ENCODE measurements around the gene ADSL.
A peak's percentile ranks its signal among the peaks of the same experiment; 100 is the strongest.

Gene ADSL

DNA sequence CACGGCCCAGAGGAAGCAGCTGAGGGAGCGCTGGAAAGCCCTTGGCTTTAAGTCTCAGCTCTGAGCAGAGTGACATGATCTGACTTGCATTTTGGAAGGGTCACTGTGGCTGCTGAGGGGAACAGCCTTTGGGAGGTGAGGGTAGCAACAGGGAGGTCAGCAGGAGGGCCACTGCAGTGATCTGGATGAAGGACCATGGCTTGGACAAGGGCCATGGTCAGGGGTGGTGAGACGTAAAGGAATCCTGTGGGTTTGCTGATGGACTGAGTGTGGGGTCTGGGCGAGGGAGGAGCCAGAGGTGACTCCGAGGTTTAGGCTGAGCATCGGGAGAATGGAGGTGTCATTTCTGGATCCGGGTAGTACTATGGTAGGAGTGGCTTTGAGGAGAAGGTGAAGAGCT is 57.4 kb downstream of the ADSL start:
- Mint-ChIP-seq H3K27ac (peak overlapping the region; percentile 78), H3K4me1 (peaks cover 49% of the 10 kb centered on the region)

DNA sequence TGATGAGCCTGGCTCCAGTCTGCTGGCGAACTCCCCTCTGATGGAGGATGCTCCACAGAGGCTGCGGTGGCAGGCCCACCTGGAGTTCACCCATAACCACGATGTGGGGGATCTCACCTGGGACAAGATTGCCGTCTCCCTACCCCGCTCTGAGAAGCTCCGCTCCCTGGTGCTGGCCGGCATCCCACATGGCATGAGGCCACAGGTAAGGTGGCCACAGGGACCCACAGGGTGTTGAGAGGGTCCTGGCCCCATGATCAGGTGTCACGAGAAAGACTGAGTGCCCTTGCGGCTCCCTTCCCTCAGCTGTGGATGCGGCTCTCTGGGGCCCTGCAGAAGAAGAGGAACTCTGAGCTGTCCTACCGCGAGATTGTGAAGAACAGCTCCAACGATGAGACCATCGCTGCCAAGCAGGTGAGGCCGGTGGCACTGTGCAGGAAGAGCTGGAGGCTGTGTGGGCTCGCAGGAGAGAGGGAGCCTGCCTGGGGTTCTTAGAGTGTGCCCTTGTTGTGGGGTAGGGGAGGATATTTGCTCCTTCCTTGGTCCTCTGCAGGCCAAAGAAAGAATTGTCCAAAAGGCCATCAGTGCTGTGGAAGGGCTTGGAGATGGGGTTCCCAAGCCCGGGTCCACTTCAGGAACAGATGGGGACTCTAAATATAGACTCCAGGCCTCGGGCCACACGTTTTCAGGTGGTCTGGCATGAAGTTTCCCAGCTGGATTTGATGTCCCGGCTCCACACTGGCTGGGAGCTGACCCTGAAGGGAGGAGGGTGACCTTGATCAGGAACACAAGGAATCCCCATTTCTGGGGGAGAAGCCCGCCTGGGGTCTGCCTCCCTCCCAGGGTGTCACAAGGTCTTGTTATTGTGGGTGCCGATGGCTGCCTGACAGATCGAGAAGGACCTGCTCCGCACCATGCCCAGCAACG is 58.2 kb downstream of the ADSL start:
- Mint-ChIP-seq H3K27me3 (no peaks in the 10 kb centered on the region), H3K36me3 (peaks cover 12% of the 10 kb centered on the region), H3K4me3 (no peak overlapping the region), H3K4me1 (peaks cover 44% of the 10 kb centered on the region), H3K27ac (no peak overlapping the region), H3K9me3 (no peaks in the 10 kb centered on the region)

More for the DNA sequence above, 57.4 kb downstream of the ADSL start:
- H3K9me3 Mint-ChIP-seq = no peaks in the 10 kb centered on the region
- H3K36me3 Mint-ChIP-seq = peaks cover 12% of the 10 kb centered on the region
- H3K4me3 Mint-ChIP-seq = no peak overlapping the region
- no peaks in the 10 kb centered on the region for H3K27me3 Mint-ChIP-seq

DNA sequence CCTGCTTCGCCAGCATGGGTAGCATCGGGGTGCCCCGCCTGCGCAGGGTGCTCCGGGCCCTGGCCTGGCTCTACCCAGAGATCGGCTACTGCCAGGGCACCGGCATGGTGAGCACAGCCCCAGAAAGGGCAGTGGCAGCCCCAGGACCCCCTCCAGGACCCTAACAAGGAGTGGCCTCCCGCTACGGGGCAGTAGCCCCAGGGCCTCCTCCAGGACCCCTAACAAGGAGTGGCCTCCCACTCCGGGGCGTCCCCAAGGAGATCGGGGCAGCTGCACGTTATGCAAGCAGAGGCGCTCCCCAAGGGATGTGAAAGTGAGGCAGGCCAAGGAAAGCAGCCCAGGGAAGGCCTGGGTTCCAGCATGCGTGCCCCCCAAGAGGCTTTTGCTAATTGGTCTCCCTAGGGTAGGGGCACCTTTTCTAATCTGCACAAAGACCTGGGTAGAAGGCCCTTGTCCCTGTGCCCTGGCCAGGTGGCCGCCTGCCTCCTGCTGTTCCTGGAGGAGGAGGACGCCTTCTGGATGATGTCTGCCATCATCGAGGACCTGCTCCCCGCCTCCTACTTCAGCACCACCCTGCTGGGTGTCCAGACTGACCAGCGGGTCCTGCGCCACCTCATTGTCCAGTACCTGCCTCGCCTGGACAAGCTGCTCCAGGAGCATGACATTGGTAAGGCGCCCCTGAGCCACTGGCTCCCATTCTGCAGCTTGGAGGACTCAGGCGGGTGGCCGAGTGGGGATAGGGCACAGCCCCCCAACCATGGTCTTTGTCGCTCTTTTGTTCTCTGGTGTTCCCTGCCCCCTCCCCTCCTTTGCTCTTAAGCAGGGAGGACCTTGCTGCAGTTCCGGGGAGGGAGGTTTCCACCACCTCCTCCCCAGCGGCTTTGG is 59.1 kb downstream of the ADSL start:
- Mint-ChIP-seq H3K4me1 (peaks cover 35% of the 10 kb centered on the region), H3K27me3 (no peaks in the 10 kb centered on the region), H3K27ac (no peak overlapping the region), H3K4me3 (no peak overlapping the region), H3K36me3 (peaks cover 12% of the 10 kb centered on the region), H3K9me3 (no peaks in the 10 kb centered on the region)

DNA sequence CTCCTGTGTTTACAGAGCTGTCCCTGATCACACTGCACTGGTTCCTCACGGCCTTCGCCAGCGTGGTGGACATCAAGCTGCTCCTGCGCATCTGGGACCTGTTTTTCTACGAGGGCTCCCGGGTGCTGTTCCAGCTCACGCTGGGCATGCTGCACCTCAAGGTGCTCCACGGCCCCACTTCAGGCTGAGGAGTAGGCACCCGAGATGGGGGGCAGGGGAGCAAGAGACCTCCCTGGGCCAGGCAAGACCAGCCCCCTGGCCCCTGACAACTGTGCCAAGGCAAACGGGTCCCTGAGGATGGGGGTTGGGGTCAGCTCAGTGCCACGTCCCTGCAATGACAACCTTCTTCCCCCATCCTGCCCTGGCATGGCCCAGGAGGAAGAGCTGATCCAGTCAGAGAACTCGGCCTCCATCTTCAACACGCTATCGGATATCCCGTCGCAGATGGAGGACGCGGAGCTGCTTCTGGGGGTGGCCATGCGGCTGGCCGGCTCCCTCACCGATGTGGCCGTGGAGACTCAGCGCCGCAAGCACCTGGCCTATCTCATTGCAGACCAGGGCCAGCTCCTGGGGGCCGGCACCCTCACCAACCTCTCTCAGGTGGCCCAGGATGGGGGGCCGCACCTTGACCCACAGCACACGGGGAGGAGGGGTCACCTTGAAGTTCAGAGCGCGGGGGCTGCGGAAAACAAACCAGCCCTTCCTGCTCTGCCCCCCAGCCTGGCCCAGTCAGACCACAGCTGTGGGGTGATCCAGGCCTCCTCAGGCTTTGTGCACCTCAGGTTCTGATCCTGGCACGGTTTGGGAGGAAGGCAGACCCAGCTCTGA is 60.0 kb downstream of the ADSL start:
- H3K36me3 Mint-ChIP-seq = peaks cover 12% of the 10 kb centered on the region
- no peak overlapping the region for H3K4me3 Mint-ChIP-seq
- H3K4me1 Mint-ChIP-seq = peaks cover 26% of the 10 kb centered on the region
- no peaks in the 10 kb centered on the region for H3K27me3 Mint-ChIP-seq
- H3K9me3 Mint-ChIP-seq = no peaks in the 10 kb centered on the region
- no peak overlapping the region for H3K27ac Mint-ChIP-seq

DNA sequence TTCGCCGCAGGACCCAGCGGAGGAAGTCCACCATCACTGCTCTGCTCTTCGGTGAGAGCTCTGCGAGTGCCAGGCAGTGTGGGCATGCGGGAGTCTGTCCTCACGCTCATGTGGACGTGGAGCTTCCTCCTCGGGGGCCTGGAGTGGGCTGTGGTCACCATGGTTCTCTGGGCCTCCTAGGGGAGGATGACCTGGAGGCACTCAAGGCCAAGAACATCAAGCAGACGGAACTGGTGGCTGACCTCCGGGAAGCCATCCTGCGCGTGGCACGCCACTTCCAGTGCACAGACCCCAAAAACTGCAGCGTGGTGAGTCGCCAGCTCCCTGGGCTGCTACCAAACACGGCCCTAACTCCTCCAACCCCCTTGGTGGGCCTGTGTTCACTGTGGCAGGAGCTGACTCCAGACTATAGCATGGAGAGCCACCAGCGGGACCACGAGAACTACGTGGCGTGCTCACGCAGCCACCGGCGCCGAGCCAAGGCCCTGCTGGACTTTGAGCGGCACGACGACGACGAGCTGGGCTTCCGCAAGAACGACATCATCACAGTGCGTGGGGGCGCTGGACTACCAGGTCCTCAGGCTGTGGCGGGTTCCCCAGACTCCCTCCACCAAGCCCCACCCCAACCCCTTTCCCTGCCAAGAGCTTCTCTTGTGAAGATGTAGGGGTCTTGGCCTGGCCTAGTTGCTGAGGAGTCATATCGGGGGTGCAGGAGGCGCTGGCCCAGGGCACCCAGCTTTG is 60.9 kb downstream of the ADSL start:
- Mint-ChIP-seq H3K4me3 (no peak overlapping the region), H3K36me3 (peaks cover 9% of the 10 kb centered on the region), H3K27ac (peak overlapping the region; percentile 8)

DNA sequence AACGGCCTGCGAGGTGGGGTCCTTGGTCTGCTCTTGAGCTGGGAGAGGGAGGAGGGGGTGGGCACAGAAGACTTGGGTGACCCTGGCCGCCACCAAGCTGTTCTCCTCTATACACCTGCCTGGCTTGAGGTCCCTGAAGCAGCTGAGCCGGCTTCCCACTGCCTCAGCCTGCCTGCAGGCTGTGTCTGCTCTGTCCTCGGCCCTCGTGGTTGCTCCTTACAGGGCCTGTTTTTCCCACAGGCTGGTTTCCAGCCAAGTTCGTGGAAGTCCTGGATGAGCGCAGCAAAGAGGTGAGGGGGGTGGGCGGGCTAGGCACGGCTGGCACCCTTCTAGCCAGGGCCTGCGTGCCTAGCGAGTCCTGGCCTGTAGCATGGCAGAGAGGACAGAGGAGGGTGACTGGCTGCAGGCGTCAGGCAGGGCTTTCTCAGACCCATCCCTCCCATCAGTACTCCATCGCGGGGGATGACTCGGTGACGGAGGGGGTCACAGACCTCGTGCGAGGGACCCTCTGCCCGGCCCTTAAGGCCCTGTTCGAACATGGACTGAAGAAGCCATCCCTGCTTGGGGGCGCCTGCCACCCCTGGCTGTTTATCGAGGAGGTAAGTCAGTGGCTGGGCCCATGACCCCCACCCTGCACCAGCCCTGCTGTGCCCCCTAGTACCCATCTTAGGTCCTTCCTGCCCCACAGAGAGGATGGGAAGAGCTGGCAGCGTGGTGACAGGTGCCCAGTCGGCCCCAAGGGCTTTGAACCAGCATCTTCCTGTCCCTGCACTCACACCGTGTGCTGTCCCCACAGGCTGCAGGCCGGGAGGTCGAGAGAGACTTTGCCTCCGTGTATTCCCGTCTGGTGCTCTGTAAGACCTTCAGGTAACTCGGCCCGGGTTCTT is 61.8 kb downstream of the ADSL start:
- H3K36me3 Mint-ChIP-seq = peaks cover 10% of the 10 kb centered on the region
- no peak overlapping the region for H3K27ac Mint-ChIP-seq
- no peak overlapping the region for H3K4me3 Mint-ChIP-seq
- H3K4me1 Mint-ChIP-seq = peaks cover 13% of the 10 kb centered on the region
- H3K27me3 Mint-ChIP-seq = no peaks in the 10 kb centered on the region
- H3K9me3 Mint-ChIP-seq = no peaks in the 10 kb centered on the region

More for the DNA sequence above, 60.9 kb downstream of the ADSL start:
- Mint-ChIP-seq H3K9me3 (no peaks in the 10 kb centered on the region), H3K27me3 (no peaks in the 10 kb centered on the region), H3K4me1 (peaks cover 17% of the 10 kb centered on the region)

DNA sequence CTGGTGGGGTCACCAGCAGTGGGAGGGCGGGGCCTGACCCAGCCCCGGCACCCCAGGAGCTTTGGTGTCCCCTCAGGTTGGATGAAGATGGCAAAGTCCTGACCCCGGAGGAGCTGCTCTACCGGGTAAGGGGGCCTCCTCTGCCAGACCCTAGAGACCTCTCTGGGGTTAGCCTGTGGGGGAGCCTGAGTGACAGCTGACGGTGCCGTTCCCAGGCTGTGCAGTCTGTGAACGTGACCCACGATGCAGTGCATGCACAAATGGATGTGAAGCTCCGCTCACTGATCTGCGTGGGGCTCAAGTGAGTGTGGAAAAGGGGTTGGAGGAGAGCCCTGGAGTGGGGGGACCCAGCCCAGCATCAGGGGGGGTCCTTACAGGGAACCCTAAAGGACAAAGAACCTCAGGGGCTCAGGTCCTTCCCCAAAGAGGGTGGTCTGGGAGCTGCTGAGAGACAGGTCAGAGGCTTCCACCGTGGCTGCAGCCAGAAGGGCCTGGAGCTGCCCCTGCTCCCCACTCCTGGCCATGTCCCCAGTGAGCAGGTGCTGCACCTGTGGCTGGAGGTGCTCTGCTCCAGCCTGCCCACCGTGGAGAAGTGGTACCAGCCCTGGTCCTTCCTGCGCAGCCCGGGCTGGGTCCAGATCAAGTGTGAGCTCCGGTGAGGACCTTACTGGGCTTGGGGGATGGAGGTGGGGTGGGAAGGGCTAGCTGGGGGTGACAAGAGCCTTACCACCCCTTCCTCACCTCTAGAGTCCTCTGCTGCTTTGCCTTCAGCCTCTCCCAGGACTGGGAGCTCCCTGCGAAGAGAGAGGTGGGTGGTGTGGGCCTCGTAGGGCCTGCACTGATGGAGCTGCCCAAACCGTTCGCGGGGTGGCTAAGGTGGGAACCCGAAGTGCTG is 62.7 kb downstream of the ADSL start:
- no peak overlapping the region for H3K4me3 Mint-ChIP-seq
- no peaks in the 10 kb centered on the region for H3K9me3 Mint-ChIP-seq
- H3K36me3 Mint-ChIP-seq = peaks cover 6% of the 10 kb centered on the region
- no peaks in the 10 kb centered on the region for H3K27me3 Mint-ChIP-seq
- peaks cover 4% of the 10 kb centered on the region for H3K4me1 Mint-ChIP-seq
- no peak overlapping the region for H3K27ac Mint-ChIP-seq

DNA sequence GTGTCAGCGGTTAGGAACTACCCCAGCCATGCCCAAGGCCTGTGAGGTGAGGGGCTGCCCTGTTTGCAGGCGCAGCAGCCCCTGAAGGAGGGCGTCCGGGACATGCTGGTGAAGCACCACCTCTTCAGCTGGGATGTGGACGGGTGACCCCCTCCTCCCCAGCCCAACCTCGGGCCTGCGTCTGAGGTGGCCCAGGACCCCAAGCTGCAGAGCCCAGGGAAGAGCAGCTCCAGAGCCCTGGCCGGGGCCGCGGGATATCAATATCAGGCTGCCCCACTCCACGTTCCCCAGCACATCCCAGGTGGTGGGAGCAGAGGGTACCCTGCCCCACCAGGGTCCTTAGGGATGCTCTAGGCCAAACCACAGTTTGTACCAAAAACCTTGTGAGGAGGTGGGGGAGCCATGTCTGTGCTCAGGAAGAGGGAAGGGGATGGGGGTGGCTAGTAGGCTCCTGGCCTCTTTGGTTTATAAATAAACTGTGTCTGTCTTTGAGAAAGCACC is 63.4 kb downstream of the ADSL start:
- H3K4me1 Mint-ChIP-seq = peaks cover 4% of the 10 kb centered on the region
- H3K27ac Mint-ChIP-seq = no peak overlapping the region
- no peaks in the 10 kb centered on the region for H3K9me3 Mint-ChIP-seq
- H3K4me3 Mint-ChIP-seq = no peak overlapping the region
- H3K36me3 Mint-ChIP-seq = peaks cover 6% of the 10 kb centered on the region
- no peaks in the 10 kb centered on the region for H3K27me3 Mint-ChIP-seq

DNA sequence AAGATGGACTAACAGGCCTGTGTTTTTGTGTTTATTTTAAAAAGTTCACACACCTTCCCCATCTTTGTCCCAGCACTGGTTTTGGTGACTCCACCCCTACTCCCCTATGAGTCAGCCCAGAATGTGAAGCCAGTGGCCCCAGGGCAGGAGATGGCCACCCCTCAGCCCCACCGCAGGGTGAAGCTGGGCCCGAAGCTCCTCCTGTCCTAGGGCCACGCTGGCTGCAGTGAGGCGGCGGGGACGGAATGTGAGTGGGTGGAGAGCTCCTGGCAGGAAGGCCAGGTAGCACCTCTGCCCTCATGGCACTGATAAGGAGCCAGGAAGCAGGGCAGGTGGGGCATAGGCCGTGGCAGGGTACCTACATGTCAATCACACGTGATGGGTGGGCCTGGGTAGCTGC is 64.0 kb downstream of the ADSL start:
- no peak overlapping the region for H3K27ac Mint-ChIP-seq
- H3K9me3 Mint-ChIP-seq = no peaks in the 10 kb centered on the region
- no peaks in the 10 kb centered on the region for H3K27me3 Mint-ChIP-seq
- peaks cover 6% of the 10 kb centered on the region for H3K36me3 Mint-ChIP-seq
- H3K4me1 Mint-ChIP-seq = peaks cover 10% of the 10 kb centered on the region
- no peak overlapping the region for H3K4me3 Mint-ChIP-seq

DNA sequence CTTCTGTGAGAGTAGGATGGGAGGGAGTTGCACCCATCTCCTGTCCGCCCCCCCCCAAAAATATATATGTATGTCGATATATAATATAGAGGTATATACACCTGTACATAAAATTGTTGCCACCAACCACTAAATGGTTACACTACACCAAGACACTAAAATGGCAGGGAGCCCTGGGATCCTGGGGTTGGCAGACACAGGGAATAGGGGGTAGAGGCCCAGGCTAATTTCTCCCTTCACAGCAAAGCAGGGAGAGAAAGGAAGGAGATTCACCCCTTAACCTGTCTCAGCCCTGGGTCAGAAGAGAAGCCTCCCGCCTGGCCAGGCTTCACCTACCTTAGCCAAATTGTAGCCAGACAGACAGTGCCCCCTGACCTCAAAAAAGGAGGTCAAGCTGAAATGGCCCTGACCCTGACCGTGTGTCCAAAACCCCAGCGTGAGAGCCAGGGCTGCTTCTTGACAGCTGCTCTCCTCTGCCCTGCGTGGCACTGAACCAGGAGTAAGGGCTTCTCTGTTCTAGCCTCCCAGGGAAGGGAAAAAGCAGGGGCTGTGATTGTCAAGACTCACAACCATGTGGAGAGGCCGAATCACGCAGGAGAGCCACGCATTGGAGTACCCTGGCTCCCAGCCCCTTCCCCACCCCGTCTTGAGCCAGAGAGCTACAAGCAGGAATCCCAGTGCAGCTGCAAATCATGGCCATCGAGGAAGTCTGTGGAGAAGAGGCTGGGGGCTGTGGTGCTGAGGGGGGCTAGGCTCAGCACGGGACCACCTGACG is 64.6 kb downstream of the ADSL start:
- H3K27me3 Mint-ChIP-seq = no peaks in the 10 kb centered on the region
- no peak overlapping the region for H3K4me3 Mint-ChIP-seq
- H3K4me1 Mint-ChIP-seq = peaks cover 16% of the 10 kb centered on the region
- H3K27ac Mint-ChIP-seq = no peak overlapping the region
- H3K9me3 Mint-ChIP-seq = no peaks in the 10 kb centered on the region
- H3K36me3 Mint-ChIP-seq = peaks cover 6% of the 10 kb centered on the region

DNA sequence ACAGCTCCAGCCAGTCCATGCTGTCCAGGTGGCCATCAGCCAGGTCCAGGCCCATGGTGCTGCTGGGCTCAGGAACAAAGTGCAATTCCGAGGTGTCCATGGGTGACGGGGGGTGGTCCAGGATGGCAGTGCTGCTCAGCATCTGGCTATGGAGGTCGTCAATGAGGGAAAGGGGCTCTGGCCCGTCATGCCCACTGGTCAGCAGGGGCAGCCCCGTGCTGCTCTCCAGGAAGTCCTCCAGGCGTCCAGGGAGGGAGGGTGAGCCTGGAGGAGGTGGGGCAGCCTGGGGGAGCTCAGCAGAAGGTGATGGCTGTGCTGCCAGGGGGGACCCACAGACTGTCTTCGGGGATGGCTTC is 65.2 kb downstream of the ADSL start:
- peaks cover 6% of the 10 kb centered on the region for H3K36me3 Mint-ChIP-seq
- no peaks in the 10 kb centered on the region for H3K9me3 Mint-ChIP-seq
- no peak overlapping the region for H3K27ac Mint-ChIP-seq
- no peak overlapping the region for H3K4me3 Mint-ChIP-seq
- H3K4me1 Mint-ChIP-seq = peaks cover 22% of the 10 kb centered on the region
- no peaks in the 10 kb centered on the region for H3K27me3 Mint-ChIP-seq

DNA sequence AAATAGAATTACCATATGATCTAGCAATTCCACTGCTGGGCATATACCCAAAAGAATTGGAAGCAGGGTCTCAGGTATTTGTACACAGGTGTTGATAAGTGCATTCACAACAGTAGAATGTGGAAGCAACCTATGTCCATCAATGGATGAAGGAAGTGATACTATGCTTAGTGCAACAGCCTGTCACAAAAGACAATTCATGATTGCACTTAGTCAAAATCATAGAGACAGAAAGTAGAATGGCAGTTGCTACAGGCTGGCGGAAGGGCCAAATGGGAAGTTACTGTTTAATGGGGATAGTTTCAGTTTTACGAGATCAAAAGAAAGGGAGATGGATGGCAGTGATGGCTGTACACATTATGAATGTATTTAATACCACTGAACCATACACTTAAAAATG is 66.1 kb downstream of the ADSL start:
- H3K36me3 Mint-ChIP-seq = peaks cover 4% of the 10 kb centered on the region
- H3K27ac Mint-ChIP-seq = peak overlapping the region; percentile 27
- H3K4me1 Mint-ChIP-seq = peaks cover 25% of the 10 kb centered on the region
- H3K9me3 Mint-ChIP-seq = no peaks in the 10 kb centered on the region
- no peak overlapping the region for H3K4me3 Mint-ChIP-seq
- H3K27me3 Mint-ChIP-seq = no peaks in the 10 kb centered on the region
